ENCODE data around the gene NAV2. TPM values are rescaled to one million over a fixed set of nuclear protein-coding genes. Genes with fewer than 3 reads are reported as not detected.
"Not testable (repeated sequence)": the region's sequence is repeated elsewhere in the genome, so short reads cannot be mapped to it uniquely, and the experiment has no call there.

Gene NAV2
- polyA plus RNA-seq, 3 donors from 2014 or later, result 0.66 TPM; not detected in 2

- Mint-ChIP-seq H3K27me3 (ENCODE audit: low read depth in 3 of 3) (peaks cover 0 to 3% (median 2%) of the 10 kb centered on the region in 3 donors), H3K4me3 (no peak overlapping the region), H3K9me3 (no peaks in the 10 kb centered on the region), H3K36me3 (no peaks in the 10 kb centered on the region), H3K4me1 (no peaks in the 10 kb centered on the region), H3K27ac (no peak overlapping the region)
- DNase-seq, result no peak
These were observed 349.1 kb downstream of the NAV2 start for GRCh38 chr11:20061776-20062175.

GRCh38 chr11:20064961-20065405 is 352.3 kb downstream of the NAV2 start:
- Mint-ChIP-seq H3K4me3 (no peak overlapping the region), H3K27ac (no peak overlapping the region), H3K36me3 (no peaks in the 10 kb centered on the region), H3K9me3 (no peaks in the 10 kb centered on the region), H3K4me1 (peaks cover 0 to 3% of the 10 kb centered on the region in 2 donors), H3K27me3 (ENCODE audit: low read depth in 3 of 3) (peaks cover 0 to 3% (median 0%) of the 10 kb centered on the region in 3 donors)
- no peak for DNase-seq

- Mint-ChIP-seq H3K27ac (no peak overlapping the region), H3K4me1 (peaks cover 0 to 3% of the 10 kb centered on the region in 2 donors), H3K4me3 (no peak overlapping the region), H3K36me3 (no peaks in the 10 kb centered on the region), H3K27me3 (ENCODE audit: low read depth in 3 of 3) (peaks cover 0 to 3% (median 0%) of the 10 kb centered on the region in 3 donors), H3K9me3 (no peaks in the 10 kb centered on the region)
- DNase-seq, result no peak
These were observed 352.8 kb downstream of the NAV2 start for GRCh38 chr11:20065406-20065805.

- H3K36me3 Mint-ChIP-seq, result no peaks in the 10 kb centered on the region
- no peak for DNase-seq
- no peaks in the 10 kb centered on the region for H3K27me3 Mint-ChIP-seq (ENCODE audit: low read depth in 3 of 3)
- H3K27ac Mint-ChIP-seq, result no peak overlapping the region
- H3K4me3 Mint-ChIP-seq, result no peak overlapping the region
- H3K4me1 Mint-ChIP-seq, result peaks cover 0 to 3% of the 10 kb centered on the region in 2 donors
- no peaks in the 10 kb centered on the region for H3K9me3 Mint-ChIP-seq
These were observed 353.6 kb downstream of the NAV2 start for GRCh38 chr11:20066013-20066782.

- Mint-ChIP-seq H3K36me3 (no peaks in the 10 kb centered on the region), H3K27me3 (ENCODE audit: low read depth in 3 of 3) (no peaks in the 10 kb centered on the region), H3K4me1 (peaks cover 0 to 3% of the 10 kb centered on the region in 2 donors), H3K27ac (no peak overlapping the region), H3K9me3 (no peaks in the 10 kb centered on the region), H3K4me3 (no peak overlapping the region)
- DNase-seq, result no peak
These were observed 354.1 kb downstream of the NAV2 start for GRCh38 chr11:20066783-20067156.

- Mint-ChIP-seq H3K4me3 (no peak overlapping the region), H3K36me3 (no peaks in the 10 kb centered on the region), H3K27ac (no peak overlapping the region), H3K27me3 (ENCODE audit: low read depth in 3 of 3) (peaks cover 0 to 2% (median 0%) of the 10 kb centered on the region in 3 donors), H3K9me3 (peaks cover 0 to 2% (median 0%) of the 10 kb centered on the region in 6 donors), H3K4me1 (peaks cover 0 to 3% of the 10 kb centered on the region in 2 donors)
- DNase-seq, result no peak
These were observed 355.0 kb downstream of the NAV2 start for GRCh38 chr11:20067665-20068064.

- Mint-ChIP-seq H3K27me3 (ENCODE audit: low read depth in 3 of 3) (peaks cover 0 to 2% (median 0%) of the 10 kb centered on the region in 3 donors), H3K9me3 (peaks cover 0 to 2% (median 0%) of the 10 kb centered on the region in 6 donors), H3K36me3 (no peaks in the 10 kb centered on the region), H3K27ac (no peak overlapping the region), H3K4me1 (peaks cover 0 to 3% of the 10 kb centered on the region in 2 donors), H3K4me3 (no peak overlapping the region)
- no peak for DNase-seq
These were observed 356.1 kb downstream of the NAV2 start for GRCh38 chr11:20068691-20069090.

GRCh38 chr11:20070459-20070858 is 357.8 kb downstream of the NAV2 start:
- Mint-ChIP-seq H3K36me3 (no peaks in the 10 kb centered on the region), H3K4me1 (peaks cover 0 to 7% of the 10 kb centered on the region in 2 donors)

GRCh38 chr11:20075627-20076026 is 363.0 kb downstream of the NAV2 start:
- Mint-ChIP-seq H3K27me3 (ENCODE audit: low read depth in 3 of 3) (peaks cover 2 to 7% (median 3%) of the 10 kb centered on the region in 3 donors), H3K4me1 (peaks cover 0 to 4% of the 10 kb centered on the region in 2 donors), H3K4me3 (no peak overlapping the region), H3K36me3 (peaks cover 0 to 7% (median 3%) of the 10 kb centered on the region in 3 donors), H3K27ac (no peak overlapping the region), H3K9me3 (peaks cover 0 to 2% (median 0%) of the 10 kb centered on the region in 6 donors)
- DNase-seq, result no peak

More at GRCh38 chr11:20070459-20070858, 357.8 kb downstream of the NAV2 start:
- DNase-seq, result no peak
- Mint-ChIP-seq H3K4me3 (no peak overlapping the region), H3K27ac (no peak overlapping the region), H3K9me3 (peaks cover 0 to 2% (median 0%) of the 10 kb centered on the region in 6 donors), H3K27me3 (ENCODE audit: low read depth in 3 of 3) (peaks cover 0 to 2% (median 2%) of the 10 kb centered on the region in 3 donors)

- H3K4me1 Mint-ChIP-seq, result peaks cover 7 to 8% of the 10 kb centered on the region in 2 donors
- H3K36me3 Mint-ChIP-seq, result peaks cover 0 to 13% (median 3%) of the 10 kb centered on the region in 3 donors
- peaks cover 2 to 7% (median 4%) of the 10 kb centered on the region in 3 donors for H3K27me3 Mint-ChIP-seq (ENCODE audit: low read depth in 3 of 3)
- H3K27ac Mint-ChIP-seq, result no peak overlapping the region
- no peak for DNase-seq
- H3K9me3 Mint-ChIP-seq, result no peaks in the 10 kb centered on the region
- H3K4me3 Mint-ChIP-seq, result no peak overlapping the region
These were observed 366.2 kb downstream of the NAV2 start for GRCh38 chr11:20078846-20079245.

- Mint-ChIP-seq H3K9me3 (no peaks in the 10 kb centered on the region), H3K27me3 (ENCODE audit: low read depth in 3 of 3) (peaks cover 0 to 7% (median 4%) of the 10 kb centered on the region in 3 donors), H3K36me3 (peaks cover 0 to 13% (median 3%) of the 10 kb centered on the region in 3 donors), H3K4me1 (peaks cover 7 to 10% of the 10 kb centered on the region in 2 donors), H3K27ac (no peak overlapping the region), H3K4me3 (no peak overlapping the region)
- DNase-seq, result no peak
These were observed 367.5 kb downstream of the NAV2 start for GRCh38 chr11:20080032-20080685.

GRCh38 chr11:20081336-20081735 is 368.7 kb downstream of the NAV2 start:
- peaks cover 0 to 13% (median 3%) of the 10 kb centered on the region in 3 donors for H3K36me3 Mint-ChIP-seq
- H3K4me3 Mint-ChIP-seq, result no peak overlapping the region
- H3K27ac Mint-ChIP-seq, result no peak overlapping the region
- no peaks in the 10 kb centered on the region for H3K9me3 Mint-ChIP-seq
- DNase-seq, result no peak
- H3K4me1 Mint-ChIP-seq, result peaks cover 7 to 10% of the 10 kb centered on the region in 2 donors
- peaks cover 4 to 10% (median 6%) of the 10 kb centered on the region in 3 donors for H3K27me3 Mint-ChIP-seq (ENCODE audit: low read depth in 3 of 3)

- peak overlapping the region in 1 of 6 donors; percentile 20 for H3K27ac Mint-ChIP-seq
- H3K9me3 Mint-ChIP-seq, H3K36me3 Mint-ChIP-seq, DNase-seq, H3K4me3 Mint-ChIP-seq: not testable (repeated sequence)
- peaks cover 24% of the 10 kb centered on the region in 2 donors for H3K4me1 Mint-ChIP-seq
- peaks cover 6 to 14% (median 9%) of the 10 kb centered on the region in 3 donors for H3K27me3 Mint-ChIP-seq (ENCODE audit: low read depth in 3 of 3)
These were observed 371.2 kb downstream of the NAV2 start for GRCh38 chr11:20083877-20084276.
